HG02852 (cell line): ENCODE data around the gene RBM38.

Experiments
- ATAC-seq: cut with Tn5 transposase; IDR thresholded peaks from one replicate; pipeline ENCODE4 v1.9.1; 2021; ENCODE audit warnings: mild to moderate bottlenecking, moderate library complexity; ENCODE audit not compliant: unreplicated experiment

The RBM38 gene

GRCh38 chr20:57448764-57449354 is 57.7 kb downstream of the RBM38 start:
- ATAC-seq, result no peak

DNA sequence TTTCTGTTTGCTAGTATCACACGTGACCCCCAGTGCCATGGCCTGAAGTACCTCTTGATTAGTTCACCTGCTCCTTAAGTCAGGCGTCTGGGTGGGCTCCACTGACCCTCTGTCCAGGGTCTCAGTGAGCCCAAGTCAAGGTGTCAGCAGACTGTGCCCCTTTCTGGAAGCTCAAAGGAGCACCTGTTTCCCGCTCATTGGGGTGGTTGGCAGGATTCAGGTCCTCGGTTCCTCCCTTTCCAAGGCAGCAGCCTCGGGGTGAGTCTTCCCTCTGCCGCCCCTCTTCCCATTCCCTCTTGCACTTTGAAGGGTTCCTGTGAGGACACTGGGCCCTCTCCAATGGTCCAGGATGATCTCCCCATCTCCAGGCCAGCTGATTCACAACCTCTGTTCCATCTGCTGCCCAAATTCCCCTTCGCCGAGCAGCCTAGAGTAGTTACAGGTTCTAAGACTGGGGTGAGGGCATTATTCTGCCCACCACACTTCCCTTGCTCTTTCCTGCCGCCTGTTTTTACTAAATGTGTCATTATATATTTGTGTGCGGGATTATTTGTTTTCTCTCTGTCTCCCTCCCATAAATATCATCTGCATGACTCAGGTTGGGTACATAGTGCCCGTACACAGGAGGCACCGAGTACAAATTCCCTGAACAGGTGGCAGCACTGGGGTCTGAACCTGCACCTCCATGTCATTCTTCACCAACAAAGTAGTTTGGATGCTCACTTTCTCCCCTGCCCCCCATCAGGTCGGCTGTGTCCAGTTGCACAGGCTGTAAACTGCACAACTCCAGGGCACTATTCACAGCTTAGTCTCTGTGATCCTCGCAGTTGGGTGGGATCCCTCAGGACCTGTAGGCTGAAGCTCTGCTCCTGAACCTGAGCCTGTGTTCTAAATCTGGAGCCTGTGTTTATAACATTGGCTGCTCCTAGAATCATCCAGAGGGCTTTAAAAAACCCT is 58.5 kb downstream of the RBM38 start:
- ATAC-seq, result no peak

DNA sequence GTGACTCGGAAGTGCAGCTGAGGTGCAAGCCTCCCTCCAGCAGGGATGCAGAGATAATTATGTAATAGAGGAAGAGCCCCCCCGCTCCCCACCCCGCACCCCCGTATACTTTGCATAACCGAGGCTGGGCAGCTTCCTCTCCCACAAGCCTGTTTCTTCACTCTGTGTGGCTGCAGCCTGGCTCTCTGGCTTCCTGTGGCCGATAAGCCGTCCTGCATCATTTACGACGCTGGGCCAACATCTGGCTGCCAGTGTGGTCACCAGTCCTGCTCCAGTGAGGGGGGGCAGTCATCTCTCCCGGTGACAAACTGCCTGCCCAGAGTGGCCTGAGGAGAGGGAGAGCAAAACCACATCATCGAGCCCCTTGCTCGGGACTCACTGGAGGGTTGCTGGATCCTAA is 59.2 kb downstream of the RBM38 start:
- ATAC-seq, result peak; percentile 80

DNA sequence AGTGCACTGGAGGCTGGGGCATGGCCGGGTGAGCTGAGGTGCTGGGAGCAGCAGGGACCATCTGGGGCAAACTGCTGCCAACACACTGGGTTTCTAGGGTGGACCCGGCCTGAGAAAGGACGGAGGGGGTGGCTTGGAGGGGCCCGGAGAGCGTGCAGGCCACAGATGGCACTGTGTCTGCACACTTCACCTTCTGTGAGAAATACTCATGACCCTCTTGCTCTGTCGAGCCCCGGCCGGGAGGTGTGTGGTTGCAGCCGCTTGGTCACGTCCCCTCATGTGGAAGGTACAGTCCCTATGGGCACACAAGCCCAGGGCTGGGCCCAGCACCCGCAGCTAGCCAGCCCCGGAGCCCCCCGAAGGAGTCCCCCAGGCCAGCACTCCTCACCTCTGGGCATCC is 59.7 kb downstream of the RBM38 start:
- no peak for ATAC-seq

DNA sequence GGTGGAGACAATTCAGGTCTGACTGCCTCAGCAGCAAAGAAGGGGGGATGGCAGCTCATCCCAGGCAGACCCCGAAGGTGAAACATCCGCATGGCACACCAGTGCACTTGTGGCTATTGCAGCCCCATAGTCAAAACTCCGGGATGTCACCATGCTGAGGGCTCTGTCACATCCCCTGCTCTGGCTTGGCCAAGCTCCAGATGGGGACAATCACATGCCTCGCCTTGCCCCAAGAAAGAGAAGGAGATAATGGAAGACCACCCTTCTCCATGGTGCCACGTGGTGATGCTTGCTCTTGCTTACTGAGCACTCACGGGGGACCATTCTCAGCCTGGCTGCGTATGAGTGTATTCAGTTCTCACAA is 60.2 kb downstream of the RBM38 start:
- ATAC-seq, result no peak

- no peak for ATAC-seq
Observed at GRCh38 chr20:57451795-57452661, 60.8 kb downstream of the RBM38 start.

- no peak for ATAC-seq
Observed at GRCh38 chr20:57455386-57455785, 64.2 kb downstream of the RBM38 start.

DNA sequence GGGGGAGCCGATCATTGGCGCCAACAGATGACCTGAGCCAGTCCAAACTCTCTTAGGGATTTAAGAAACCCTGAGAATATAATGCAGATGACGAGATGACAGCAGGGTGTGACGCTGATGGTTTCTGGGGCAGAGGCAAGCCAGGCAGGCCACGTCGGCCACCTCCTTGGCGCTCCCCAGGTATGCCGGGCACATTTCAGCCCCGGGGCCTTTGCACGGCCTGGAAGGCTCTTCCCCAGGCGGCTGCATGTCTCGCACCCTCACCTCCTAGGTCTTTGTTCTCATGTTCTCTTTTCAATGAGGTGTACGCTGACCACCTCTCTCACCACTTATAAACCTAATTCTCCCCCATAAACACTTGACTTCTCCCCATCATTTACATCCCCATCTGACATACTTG is 64.9 kb downstream of the RBM38 start:
- ATAC-seq, result no peak

GRCh38 chr20:57457243-57458095 is 66.3 kb downstream of the RBM38 start:
- ATAC-seq, result no peak

- no peak for ATAC-seq
Observed at GRCh38 chr20:57458400-57459160, 67.4 kb downstream of the RBM38 start.
